Islet precursor cell (in vitro differentiated cells): ENCODE measurements around the gene FNIP2.
"Not testable (repeated sequence)": the region's sequence is repeated elsewhere in the genome, so short reads cannot be mapped to it uniquely, and the experiment has no call there.

Source experiments
- DNase-seq: peaks from one replicate; pipeline ENCODE4 v3.0.0-alpha.2; 2018

FNIP2 gene

DNA sequence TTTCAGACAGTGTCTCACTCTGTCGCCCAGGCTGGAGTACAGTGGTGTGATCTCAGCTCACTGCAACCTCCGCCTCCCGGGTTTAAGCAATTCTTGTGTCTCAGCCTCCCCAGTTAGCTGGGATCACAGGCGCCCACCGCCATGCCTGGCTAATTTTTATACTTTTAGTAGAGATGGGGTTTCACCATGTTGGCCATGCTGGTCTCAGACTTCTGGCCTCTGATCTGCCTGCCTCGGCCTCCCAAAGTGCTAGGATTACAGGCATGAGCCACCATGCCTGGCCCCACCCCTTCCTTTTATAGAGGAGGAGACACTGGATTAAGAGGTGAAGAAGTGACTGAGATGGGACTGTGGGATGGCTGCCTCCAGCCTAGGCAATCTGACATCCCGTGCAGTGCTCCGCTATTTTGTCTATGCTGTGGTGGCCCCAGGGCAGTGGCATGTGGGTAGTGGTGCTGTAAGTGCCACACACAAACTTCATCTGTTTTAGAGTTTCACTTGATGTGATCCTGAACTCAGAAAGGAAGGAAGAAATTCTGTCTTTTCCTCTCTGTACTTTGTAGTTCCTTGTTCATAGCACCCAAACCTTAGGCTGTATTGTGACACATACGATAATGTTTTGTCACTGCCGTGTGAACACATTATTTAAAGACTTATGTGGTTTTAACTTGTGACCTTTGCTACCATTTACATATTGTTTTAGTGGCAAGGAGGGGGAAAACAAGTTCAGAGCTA lies 48.9 kb downstream of the FNIP2 start:
- DNase-seq: no peak

DNA sequence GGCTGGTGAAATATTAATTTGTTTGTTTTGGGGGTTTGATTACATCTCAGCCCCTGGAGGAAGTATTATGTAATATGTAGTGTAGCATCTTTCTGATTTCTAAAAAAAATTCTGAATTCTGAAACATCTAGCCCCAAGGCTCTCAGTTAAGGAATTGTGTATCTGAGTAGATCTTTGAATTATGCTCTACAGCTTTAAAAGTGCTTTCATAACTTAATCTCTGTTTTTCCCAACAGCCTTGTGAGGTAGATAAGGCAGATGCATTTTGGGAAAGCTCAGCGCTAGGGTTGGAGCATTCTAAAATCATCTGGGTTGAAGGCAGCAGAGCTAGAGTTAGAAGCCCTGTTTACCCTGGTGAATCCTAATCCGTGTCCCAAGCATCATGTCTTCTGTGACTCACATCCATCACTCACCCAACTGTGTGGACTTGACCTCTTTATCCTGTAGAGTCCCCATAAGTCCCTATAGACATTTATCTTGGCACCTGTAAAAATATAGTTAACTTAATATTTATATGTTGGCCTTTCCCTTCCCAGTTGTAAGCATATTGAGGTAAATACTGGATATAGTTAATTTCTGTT lies 49.8 kb downstream of the FNIP2 start:
- no peak for DNase-seq

DNA sequence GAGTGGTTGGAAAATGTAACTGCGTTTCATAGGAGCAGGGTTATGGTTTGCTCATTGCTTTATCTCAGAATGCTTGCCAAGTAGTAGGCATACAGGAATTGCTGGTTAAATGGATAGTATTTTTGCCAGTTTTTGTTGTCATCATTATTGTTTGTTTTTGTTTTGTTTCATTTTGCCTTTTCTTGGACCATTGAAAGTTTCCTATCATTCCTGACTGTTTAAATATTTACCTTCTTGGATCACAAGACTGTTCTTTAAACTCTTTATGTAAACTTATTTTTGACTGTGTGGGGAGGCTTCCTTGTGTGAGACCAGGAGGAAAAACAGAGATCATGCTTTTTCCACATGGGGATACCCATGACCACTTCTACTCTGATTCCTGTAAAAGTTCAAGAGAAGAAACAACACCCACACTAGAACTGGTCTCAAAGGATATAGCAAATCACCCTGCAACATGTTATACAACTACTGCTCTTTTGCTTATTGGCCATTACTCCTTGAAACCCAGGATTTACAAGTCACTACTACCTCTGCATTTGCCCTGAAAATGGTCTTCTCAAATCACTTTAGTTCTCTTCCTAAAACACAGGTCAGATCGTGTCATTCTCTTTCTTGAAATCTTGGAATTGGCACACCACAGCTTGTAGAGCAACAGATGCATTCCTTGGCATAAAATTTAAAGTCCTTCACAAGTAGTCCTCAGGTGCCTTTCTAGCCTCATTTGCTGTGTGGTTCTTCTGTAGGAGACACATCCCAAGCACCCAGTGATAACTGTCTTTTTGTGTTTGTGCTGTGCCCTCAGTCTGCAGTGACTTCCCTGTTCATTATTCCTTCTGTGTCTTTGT lies 51.3 kb downstream of the FNIP2 start:
- no peak for DNase-seq

DNA sequence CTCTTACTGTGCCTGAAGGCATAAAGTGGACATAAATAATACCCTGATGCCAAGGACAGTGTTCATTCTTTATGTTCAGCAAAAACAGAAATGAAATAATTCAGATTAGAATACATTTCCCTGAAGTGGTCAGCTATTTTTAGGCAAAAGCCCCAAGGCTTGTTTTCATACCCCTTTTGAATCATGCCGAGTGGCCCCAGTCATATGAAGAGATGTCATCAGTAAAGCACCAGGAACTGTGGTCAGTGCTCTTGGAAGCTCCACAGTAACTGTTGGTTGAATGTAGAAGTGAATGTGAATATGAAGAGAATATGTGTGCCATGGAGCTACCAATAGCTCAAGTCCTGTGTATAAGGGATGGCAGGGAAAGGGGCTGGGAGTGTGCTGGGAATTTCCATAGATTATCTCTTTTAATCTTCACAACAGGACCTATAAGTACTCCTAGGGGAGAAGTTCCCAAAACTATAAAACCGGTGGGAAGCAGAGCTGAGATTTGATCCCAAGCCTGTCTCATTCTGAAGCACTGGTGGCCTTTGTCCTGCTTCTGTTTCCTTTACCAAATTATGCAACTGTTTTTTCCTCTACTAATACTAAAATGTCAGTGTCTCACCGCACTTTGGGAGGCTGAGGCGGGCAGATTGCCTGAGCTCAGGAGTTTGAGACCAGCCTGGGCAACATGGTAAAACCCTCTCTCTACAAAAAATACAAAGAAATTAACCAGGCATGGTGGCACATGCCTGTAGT lies 52.6 kb downstream of the FNIP2 start:
- DNase-seq: no peak

DNA sequence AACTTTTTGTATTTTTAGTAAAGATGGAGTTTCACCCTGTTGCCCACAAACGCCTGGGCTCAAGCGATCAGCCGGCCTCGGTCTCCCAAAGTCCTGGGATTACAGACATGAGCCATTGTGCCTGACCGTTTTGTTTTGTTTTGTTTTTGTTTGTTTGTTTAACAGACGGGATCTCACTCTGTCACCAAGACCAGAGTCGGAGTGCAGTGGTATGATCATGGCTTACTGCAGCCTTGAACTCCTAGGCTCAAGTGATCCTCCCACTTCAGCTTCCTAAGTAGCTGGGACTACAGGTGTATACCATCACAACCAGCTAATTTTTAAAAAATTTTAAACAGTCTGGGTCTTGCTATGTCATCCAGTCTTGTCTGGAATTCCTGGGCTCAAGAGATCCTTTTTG lies 53.5 kb downstream of the FNIP2 start:
- no peak for DNase-seq

DNA sequence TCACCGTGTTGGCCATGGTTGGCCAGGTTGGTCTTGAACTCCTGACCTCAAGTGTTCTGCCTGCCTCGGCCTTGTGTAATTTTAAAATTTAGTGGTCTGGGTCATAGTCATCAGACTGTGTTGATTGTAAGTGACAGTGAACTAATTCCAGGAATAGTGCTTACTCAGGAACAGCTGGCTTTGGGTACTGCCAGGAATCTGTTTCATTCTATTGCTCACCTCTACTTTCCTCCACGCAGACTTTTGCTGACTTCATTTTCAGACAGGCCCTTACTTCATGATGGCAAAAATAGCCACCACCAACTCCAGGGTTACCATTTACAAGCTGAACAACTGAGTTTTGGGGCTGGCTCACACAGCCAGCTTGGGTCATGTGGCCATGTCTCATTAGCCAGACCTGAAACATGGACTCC lies 54.6 kb downstream of the FNIP2 start:
- DNase-seq: no peak

DNA sequence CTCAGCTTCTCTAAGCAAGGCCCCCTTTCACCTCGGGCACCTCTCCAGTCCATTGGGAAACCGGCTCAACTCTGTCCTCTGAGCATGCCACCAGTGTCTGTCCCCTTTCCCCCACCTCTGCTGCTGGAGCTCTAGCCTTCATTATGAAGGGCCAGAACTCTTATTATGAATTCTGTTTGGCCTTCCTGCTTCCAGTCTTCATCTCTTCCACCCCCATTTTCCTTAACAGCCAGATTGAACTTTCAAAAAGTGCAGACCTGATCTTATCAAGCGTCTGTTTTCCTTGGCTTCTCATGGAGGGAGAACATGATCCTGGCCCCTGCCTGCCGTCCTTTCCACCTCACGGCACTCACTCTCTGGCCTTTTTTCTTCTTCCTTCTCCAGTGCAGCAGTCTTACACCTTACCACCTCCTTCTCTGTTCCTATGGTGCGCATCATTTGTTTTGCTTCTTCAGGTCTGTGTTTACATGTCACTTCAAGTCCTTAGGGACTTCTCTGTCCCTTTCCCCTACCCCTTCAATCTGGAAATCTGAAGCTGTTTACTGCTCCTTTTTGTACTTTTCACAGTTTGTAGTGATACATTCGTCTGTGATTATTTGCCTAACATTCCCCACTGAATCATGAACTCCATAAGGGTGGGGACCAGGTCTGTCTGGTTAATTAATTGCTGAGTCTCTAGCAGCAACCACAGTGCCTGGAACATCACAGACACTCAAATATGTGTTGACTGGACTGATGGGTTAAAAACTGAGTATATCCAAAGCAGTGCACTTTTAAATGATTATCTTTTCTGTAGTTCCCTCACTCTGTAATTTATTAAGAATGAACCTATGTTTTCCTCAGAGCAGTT lies 55.8 kb downstream of the FNIP2 start:
- DNase-seq: peak; percentile 78

DNA sequence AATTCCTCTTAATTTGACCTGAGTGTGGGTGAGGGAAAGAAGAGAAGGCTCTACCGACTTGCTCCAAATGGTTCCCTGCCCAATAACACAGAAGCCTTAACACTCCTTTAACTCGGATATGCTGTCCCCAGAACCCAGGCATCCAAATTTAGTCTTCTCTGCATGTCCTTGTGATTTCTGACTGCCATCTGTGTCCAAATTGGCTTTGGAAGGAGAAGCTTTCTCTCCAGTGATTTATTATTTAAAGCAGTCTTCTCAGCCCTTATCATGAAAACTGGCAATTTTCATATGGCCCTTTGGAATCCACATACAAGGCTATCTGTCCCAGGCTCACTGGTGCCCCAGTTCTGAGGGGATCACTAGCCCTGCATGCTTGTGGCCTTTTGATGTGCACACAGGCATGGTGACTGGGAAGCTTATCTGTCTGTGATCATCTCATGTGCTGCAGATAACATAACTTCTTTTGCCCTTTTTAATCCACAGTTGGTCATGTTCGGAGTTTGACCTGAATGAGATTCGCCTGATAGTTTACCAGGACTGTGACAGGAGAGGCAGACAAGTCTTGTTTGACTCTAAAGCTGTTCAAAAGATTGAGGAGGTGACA lies 56.7 kb downstream of the FNIP2 start:
- DNase-seq: no peak

DNA sequence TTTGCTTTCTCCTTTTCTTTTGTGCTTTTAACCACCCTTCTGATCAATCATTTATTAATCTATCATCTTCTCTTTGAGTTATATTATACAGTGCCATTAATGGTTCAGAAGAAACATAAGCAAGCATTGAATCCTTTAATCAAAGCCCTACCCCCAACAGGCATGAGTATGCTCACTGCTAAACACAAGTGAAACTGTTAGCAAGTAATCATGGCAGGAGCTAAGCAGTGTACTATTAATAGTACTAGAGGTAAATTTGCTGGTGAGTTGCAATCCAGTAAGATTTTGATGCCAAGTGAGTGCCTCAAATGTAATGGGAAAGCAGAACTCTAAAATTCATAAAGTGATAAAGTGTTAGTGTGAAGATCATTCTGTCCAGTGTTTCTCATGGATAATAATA lies 57.2 kb downstream of the FNIP2 start:
- no peak for DNase-seq

DNA sequence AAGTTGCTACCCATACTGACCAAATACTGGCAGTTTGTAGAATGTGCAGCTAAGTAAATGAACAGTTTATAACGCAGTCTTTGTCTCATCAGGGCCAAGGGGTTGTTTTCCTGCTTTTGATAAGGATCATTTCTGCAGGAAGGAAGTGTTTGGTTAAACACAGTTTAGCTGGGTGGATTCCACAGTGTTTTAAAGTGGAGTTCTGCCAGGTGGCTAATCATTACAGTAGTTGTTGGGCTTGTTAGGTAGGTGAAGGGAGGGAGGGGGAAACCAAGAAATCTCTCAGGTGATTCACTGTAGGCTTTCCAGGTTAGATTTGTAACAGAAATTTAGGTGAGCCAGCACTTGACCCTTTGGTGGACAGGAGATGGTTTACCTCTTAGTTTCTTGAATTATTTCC lies 58.1 kb downstream of the FNIP2 start:
- DNase-seq: no peak

DNA sequence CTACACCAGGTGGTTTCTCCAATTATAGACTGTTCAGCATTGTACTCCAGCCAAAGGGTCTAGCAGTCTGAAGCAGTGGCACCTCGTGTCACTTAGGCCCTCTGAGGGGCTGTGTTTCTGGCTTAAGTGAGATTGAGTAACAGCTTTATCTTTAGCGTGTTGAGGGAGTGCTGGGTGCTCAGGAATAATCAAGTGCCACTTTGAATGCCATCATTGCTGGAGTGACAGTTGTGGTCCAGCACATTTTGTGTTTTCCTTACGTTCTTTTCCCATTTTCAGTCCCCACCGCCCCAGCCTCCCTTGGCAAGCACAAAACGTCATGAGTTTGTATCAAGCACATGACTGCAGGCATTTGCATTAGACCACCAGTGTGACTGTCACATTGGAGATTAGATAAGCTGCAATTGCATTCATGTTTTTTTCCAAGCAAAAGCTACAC lies 58.7 kb downstream of the FNIP2 start:
- no peak for DNase-seq

DNA sequence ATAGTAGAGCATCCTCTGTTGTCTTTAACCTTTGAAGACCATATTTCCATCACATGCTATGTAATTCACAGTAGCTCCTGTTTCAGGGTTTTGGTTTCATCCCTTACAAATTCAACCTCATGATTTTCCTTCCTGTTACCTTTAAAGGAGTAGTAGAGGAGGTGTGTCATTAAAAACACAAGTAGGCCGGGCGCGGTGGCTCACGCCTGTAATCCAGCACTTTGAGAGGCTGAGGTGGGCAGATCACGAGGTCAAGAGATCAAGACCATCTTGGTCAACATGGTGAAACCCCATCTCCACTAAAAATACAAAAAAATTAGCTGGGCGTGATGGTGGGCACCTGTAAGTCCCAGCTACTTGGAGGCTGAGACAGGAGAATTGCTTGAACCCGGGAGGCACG lies 59.3 kb downstream of the FNIP2 start:
- not testable (repeated sequence) for DNase-seq

DNA sequence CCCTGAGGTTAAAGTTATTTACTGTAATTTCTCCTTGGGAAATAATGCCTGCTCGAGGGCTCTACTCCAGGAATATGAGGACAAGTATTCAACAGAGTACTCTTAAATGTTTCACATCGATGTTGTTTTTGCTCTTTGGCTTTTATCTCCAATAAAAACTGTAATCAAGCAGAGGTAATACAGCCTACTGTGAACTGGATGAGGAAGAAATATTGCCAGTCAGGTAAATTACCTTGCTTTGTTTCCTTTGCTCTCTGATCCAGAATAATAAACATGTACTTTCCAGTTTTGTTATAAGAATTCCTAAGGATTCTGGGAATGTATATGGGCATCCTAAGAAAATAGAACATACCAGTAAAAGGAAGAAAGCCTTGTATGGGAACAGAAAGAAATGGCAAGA lies 60.4 kb downstream of the FNIP2 start:
- DNase-seq: no peak

DNA sequence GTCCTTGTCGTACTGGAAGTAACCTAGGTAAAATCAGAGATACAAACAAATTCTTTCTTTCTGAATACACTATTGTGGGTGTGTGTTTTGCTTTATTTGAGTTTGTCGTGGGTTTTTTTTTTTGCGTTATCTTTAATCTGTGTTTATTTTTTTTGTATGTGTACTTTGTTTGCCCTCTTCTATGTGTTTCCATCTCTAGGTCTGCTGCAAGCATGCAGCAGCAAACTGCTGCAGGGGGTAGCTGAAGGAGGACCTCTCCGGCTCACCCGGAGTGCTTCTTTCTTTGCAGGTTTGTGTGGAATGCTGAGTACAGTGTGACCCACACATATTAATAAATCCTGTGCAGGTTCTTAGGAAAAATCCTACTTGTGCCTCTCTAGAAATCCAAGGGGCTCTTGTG lies 64.8 kb downstream of the FNIP2 start:
- DNase-seq: no peak

DNA sequence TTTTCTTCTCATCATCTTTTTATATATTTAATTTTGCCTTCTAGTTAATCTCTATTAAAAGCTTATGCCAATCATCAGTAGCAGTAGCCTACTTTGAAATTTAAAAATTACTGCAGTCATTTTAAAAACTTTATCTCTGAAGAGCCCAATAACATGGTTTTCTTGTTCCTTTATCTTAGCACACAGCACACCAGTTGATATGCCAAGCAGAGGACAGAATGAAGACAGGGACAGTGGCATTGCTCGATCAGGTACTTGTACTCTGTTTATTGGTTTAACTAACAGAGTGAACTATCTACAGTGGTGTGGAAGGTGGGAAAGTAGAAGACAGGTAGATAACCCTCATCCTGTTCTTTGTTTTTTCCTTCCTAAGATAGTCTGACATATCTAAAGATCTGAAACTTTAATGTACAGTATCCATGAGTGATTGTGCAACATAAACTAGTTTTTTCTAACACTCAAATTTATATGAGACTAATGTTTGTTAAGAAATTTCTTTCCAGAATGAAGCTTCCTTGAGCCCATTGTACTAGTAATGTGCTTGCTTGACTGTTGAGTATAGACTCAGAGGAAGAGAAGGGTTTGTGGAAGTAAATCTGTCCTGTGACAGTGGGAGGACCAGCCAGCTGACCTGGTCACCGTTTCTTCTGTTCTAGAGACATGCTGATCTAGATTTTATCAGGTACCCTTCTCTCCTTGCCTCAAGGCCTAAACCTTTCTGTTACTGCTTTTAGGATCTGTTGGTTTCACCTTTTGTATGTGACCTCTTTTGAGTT lies 66.6 kb downstream of the FNIP2 start:
- DNase-seq: no peak

DNA sequence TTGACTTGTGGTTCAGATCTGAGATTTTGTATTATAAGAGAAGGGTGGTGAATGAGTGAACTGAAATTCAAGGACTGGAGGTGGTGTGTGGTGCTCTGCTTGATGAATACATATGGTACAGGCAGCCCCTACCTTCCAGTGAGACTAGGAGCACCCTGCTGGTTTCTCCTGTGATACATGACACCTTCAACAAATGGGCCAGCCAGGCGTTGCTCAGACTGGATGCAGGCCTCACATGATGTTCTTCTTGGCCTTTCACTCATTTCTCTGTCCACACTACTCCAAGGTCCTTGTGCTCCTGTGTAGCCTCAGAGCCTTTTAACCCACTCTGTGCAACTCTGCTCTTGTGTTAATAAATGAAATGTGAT lies 67.2 kb downstream of the FNIP2 start:
- DNase-seq: no peak

DNA sequence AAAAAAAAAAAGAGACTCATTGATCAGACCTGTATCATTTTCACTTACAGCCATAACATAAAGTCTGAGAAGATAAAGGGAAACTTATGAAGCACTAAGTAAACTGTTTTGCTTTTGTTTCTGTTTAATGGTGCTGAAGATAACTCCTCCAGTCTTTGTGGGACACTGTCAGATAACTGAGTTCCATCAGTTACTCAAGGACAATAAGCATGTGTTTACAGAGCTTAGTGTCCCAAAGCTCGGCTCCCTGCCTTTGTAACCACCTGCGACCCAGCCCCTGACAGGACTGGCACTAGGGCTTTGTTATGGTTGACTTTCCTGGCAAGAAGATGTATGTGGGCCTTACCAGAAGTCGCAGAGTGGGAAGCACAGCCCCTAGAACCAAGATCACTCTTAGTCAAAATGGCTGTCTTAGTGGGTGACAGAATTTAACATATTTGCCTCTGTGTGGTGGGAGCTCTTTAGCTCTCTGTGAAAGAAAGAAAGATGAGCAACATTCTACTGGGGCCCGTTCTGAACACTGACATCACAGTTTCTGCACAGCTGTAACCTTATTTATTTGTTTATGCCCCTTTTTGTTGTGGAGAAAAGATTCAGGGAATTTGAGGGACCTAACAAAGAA lies 68.1 kb downstream of the FNIP2 start:
- DNase-seq: no peak

DNA sequence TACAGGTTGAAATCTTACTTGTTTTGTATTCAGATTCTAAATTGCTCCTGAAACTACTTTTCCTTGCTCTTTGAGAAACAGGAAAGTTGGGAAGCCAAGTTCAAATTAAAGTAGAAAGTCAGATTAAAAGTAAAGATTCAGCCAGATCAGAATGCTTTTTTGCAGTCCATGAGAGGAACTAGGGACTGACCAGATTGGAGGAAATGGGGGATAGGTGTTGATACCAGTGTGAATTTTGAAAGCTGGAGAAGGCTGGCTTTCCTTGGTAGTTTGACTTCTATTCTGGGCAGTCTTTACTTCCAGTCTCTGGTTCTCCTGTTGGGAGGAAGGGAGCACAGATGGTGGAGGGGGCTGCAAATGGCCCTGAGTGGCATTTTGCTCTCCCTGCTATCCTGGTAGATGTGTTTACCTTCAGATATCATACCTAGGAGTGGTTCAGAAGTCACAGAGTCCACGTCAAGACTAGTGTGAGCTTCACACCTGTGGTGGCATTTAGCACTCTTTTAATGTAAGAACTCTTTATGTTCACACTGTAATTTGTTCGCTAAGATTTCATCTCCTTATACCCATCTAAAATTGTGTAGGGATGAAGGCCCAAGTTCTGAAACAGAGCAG lies 68.8 kb downstream of the FNIP2 start:
- no peak for DNase-seq

DNA sequence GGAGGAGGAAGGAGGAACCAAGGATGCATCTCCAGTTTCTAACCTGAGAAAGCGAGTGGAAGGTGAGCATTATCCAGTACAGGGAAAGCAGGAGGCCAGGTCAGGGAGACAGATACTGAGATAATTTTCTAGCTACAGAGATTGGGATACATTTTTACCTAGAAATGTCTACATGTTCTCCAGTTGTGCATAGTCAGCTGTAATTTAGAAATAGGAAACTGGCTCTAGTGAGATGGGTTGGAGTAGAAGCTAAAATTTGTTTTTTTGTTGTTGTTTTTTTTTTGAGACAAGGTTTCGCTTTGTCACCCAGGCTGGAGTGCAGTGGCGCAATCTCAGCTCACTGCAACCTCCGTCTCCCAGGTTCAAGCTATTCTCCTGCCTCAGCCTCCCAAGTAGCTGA lies 71.3 kb downstream of the FNIP2 start:
- no peak for DNase-seq

DNA sequence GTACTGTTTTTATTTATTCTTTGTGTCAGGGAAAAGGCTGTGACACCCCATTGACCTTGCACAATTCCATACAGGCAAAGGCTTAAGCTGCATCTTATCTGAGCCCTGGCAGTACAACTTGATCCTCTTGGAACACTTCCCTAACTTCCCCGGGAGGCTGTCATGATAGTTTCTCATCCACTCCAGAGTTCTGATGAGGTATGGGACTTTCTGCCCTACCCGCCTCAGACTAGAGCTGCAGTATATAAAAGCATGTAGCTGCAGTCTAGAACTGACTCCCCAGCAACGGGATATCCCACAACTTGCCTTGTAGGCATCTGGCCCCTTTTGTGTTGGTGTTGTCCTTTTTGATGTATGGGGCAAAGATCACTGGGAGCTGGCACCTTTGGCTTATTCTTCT lies 72.7 kb downstream of the FNIP2 start:
- no peak for DNase-seq
